Bronchial epithelial cell (primary cell): Measurements from ENCODE around the gene CDKL4. TPM values are rescaled to one million over a fixed set of nuclear protein-coding genes. Genes with fewer than 3 reads are reported as not detected.
"Not testable (repeated sequence)": the region's sequence is repeated elsewhere in the genome, so short reads cannot be mapped to it uniquely, and the experiment has no call there.

ENCODE experiments used
- DNase-seq: peaks from one replicate; pipeline ENCODE4 v3.0.0-alpha.2; 2010; ENCODE audit warnings: low read depth
- FAIRE-seq: peaks from 2 replicates; lab custom pipeline; 2011; peaks lifted over from hg19 to GRCh38; lab: Jason Lieb, UNC
- H3K27me3 ChIP-seq: 2 replicates; pipeline ENCODE4 v1.5.1; 2011; ENCODE audit warnings: low read length; ENCODE audit not compliant: control insufficient read depth, insufficient read depth
- H3K36me3 ChIP-seq: 2 replicates; pipeline ENCODE4 v1.5.1; 2011; ENCODE audit warnings: low read length; ENCODE audit not compliant: control insufficient read depth, insufficient read depth
- H3K4me3 ChIP-seq: 2 replicates; pipeline ENCODE4 v1.5.1; 2011; ENCODE audit warnings: mild to moderate bottlenecking, low read depth, low read length, control low read depth
- CTCF ChIP-seq: IDR thresholded peaks from 2 replicates; pipeline ENCODE4 v1.5.1; 2011; ENCODE audit warnings: mild to moderate bottlenecking, moderate library complexity, low read length, control low read depth, inconsistent platforms; ENCODE audit not compliant: insufficient read depth, severe bottlenecking
- total RNA-seq: library from RNA; depleted of rRNA; stranded (reverse); fragments of >200 nt; gene quantifications from 2 replicates; pipeline ENCODE4 v1.2.1, GENCODE V29; 2014

The CDKL4 gene
- total RNA-seq, 1 donor from 2014 or later: 0.26 TPM

- no peak for FAIRE-seq
Observed at GRCh38 chr2:39260087-39260486, 16.3 kb upstream of the CDKL4 start.

GRCh38 chr2:39256040-39256439 lies 12.3 kb upstream of the CDKL4 start:
- DNase-seq (no peak), FAIRE-seq (no peak)
- TF ChIP-seq CTCF: no peak
- Histone ChIP-seq H3K4me3 (no peak overlapping the region), H3K36me3 (peaks cover 12% of the 10 kb centered on the region), H3K27me3 (no peaks in the 10 kb centered on the region)

More at GRCh38 chr2:39260087-39260486, 16.3 kb upstream of the CDKL4 start:
- Histone ChIP-seq H3K27me3 (no peaks in the 10 kb centered on the region), H3K36me3 (peaks cover 10% of the 10 kb centered on the region), H3K4me3 (no peak overlapping the region)
- TF ChIP-seq CTCF: no peak
- no peak for DNase-seq

- FAIRE-seq: no peak
- DNase-seq: no peak
Observed at GRCh38 chr2:39252888-39253518, 9.2 kb upstream of the CDKL4 start.

GRCh38 chr2:39247512-39248043 lies 3.8 kb upstream of the CDKL4 start:
- FAIRE-seq (no peak), DNase-seq (no peak)
- Histone ChIP-seq H3K27me3 (no peaks in the 10 kb centered on the region), H3K4me3 (no peak overlapping the region), H3K36me3 (peaks cover 3% of the 10 kb centered on the region)
- no peak for TF ChIP-seq CTCF

More at GRCh38 chr2:39252888-39253518, 9.2 kb upstream of the CDKL4 start:
- H3K4me3 ChIP-seq: no peak overlapping the region
- H3K27me3 ChIP-seq: no peaks in the 10 kb centered on the region
- TF ChIP-seq CTCF: no peak
- peaks cover 5% of the 10 kb centered on the region for H3K36me3 ChIP-seq

GRCh38 chr2:39246382-39246980 lies 2.7 kb upstream of the CDKL4 start:
- no peaks in the 10 kb centered on the region for H3K36me3 ChIP-seq
- no peak for FAIRE-seq
- H3K4me3 ChIP-seq: no peak overlapping the region
- no peak for TF ChIP-seq CTCF
- no peak for DNase-seq
- H3K27me3 ChIP-seq: no peaks in the 10 kb centered on the region

GRCh38 chr2:39244963-39245625 lies 1.3 kb upstream of the CDKL4 start:
- not testable (repeated sequence) for FAIRE-seq, DNase-seq, H3K27me3 ChIP-seq, H3K4me3 ChIP-seq, H3K36me3 ChIP-seq

- DNase-seq, H3K27me3 ChIP-seq, FAIRE-seq, H3K36me3 ChIP-seq, H3K4me3 ChIP-seq: not testable (repeated sequence)
Observed at GRCh38 chr2:39244241-39244862, 582 bp upstream of the CDKL4 start.
